Lung (tissue), 12 donors: Measurements from ENCODE around the gene SEC14L5. TPM values are rescaled to one million over a fixed set of nuclear protein-coding genes. Genes with fewer than 3 reads are reported as not detected.

Experiments used
- ATAC-seq: fragments of 200-7000 bp; cut with Tn5 transposase; one replicate; pipeline ENCODE4 v1.9.1; 2020; ENCODE audit warnings: moderate number of reproducible peaks; ENCODE audit not compliant: insufficient read depth, low FRiP score
- DNase-seq, 3 donors: peaks; one replicate each; pipeline ENCODE4 v3.0.0-alpha.2; 2013 to 2017
- H3K27ac ChIP-seq, 2 donors: one replicate each; pipeline ENCODE4 v1.5.1; 2013; ENCODE audit warnings: mild to moderate bottlenecking in 2 of 2, moderate library complexity in 2 of 2, control low read depth in 1 of 2, inconsistent platforms in 1 of 2, low read depth in 1 of 2, low read length in 1 of 2
- H3K27me3 ChIP-seq, 3 donors: one replicate each; pipeline ENCODE4 v1.5.1; 2013; ENCODE audit warnings: low read length in 2 of 3; ENCODE audit not compliant: control insufficient read depth in 3 of 3, insufficient read depth in 3 of 3
- H3K36me3 ChIP-seq, 4 donors: one replicate each; pipeline ENCODE4 v1.5.1; 2013; ENCODE audit warnings: low read length in 4 of 4, mild to moderate bottlenecking in 1 of 4, moderate library complexity in 1 of 4; ENCODE audit not compliant: control insufficient read depth in 4 of 4, insufficient read depth in 4 of 4
- H3K4me1 ChIP-seq, 5 donors: one replicate each; pipeline ENCODE4 v1.5.1; 2013; ENCODE audit warnings: low read length in 5 of 5, mild to moderate bottlenecking in 2 of 5, moderate library complexity in 1 of 5; ENCODE audit not compliant: control insufficient read depth in 5 of 5, insufficient read depth in 5 of 5
- H3K4me3 ChIP-seq: one replicate; pipeline ENCODE4 v1.5.1; 2013; ENCODE audit warnings: mild to moderate bottlenecking, control low read depth, moderate library complexity
- H3K9ac ChIP-seq, 2 donors: one replicate each; pipeline ENCODE4 v1.5.1; 2013; ENCODE audit warnings: low read length in 2 of 2, control low read depth in 1 of 2; ENCODE audit not compliant: insufficient read depth in 1 of 2
- H3K9me3 ChIP-seq, 4 donors: one replicate each; pipeline ENCODE4 v1.5.1; 2013; ENCODE audit warnings: low read length in 3 of 4, mild to moderate bottlenecking in 1 of 4, moderate library complexity in 1 of 4; ENCODE audit not compliant: control insufficient read depth in 4 of 4, insufficient read depth in 3 of 4
- CTCF ChIP-seq: IDR thresholded peaks from 2 replicates; pipeline ENCODE4 v1.5.1; 2012; ENCODE audit warnings: mild to moderate bottlenecking; ENCODE audit errors: control extremely low read depth, extremely low read depth
- whole genome bisulfite sequencing, 2 donors: extraction: QIAGEN DNeasy Blood & Tissue Kit; methylation state at CpG; one replicate each; pipeline ENCODE4 v1.1.7; 2013; 5-methylcytosine and 5-hydroxymethylcytosine counted together
- polyA plus RNA-seq, 2 donors: library from polyadenylated mRNA; stranded (reverse); fragments of 200-250 nt; gene quantifications; one replicate each; pipeline ENCODE4 v1.2.1, GENCODE V29; 2013
- total RNA-seq, 2 donors: library from RNA; depleted of rRNA in 1 of 2; stranded (reverse); fragments of >200 nt in 1 of 2; gene quantifications; one replicate each; pipeline ENCODE4 v1.2.1, GENCODE V29; 2014 to 2021
- donor health status: control.
- donor health status: control.
- donor health status: Bipolar disorder and iron deficiency.
- donor health status: healthy.
- donor health status: DM: yes; HTN: yes; CAD: no.

The SEC14L5 gene
- total and polyA plus RNA-seq, 4 donors: 0.10 to 0.98 (median 0.28) TPM

- peak within 1 kb of the TSS; percentile 63 to 92 for H3K27ac ChIP-seq
- peak within 1 kb of the TSS; percentile 53 to 71 for H3K9ac ChIP-seq
- no peaks in the 10 kb centered on the region for H3K27me3 ChIP-seq
- 0% methylated on average over 103 to 104 of the region's 104 CpGs for WGBS, 2 donors
- ATAC-seq (peak; percentile 80), DNase-seq (peak; percentile 87 to 92 (median 91))
- H3K9me3 ChIP-seq: no peaks in the 10 kb centered on the region
- H3K4me3 ChIP-seq: peak within 1 kb of the TSS; percentile 97
- peaks cover 5 to 16% (median 7%) of the 10 kb centered on the region in 5 donors for H3K4me1 ChIP-seq
- TF ChIP-seq CTCF: no peak
- peaks cover 0 to 9% (median 0%) of the 10 kb centered on the region in 4 donors for H3K36me3 ChIP-seq
Observed at GRCh38 chr16:5033256-5034166, 75.4 kb downstream of the SEC14L5 start, which contains the start of gene NAGPA. TSS of gene NAGPA (minus strand) at chr16:5033935. CDS start at chr16:5033914, 21 bp downstream.

- Histone ChIP-seq H3K27ac (peak overlapping the region in 1 of 2 donors; percentile 63), H3K9me3 (no peaks in the 10 kb centered on the region), H3K27me3 (no peaks in the 10 kb centered on the region), H3K9ac (peak overlapping the region; percentile 53 to 71), H3K4me1 (peaks cover 5 to 16% (median 7%) of the 10 kb centered on the region in 5 donors), H3K4me3 (no peak overlapping the region), H3K36me3 (peaks cover 0 to 9% (median 0%) of the 10 kb centered on the region in 4 donors)
- WGBS, 2 donors: 13 to 14% methylated on average over 2 of the region's 2 CpGs
- ATAC-seq: no peak
- no peak for DNase-seq
- TF ChIP-seq CTCF: no peak
Observed at GRCh38 chr16:5034167-5034523, 76.0 kb downstream of the SEC14L5 start.

GRCh38 chr16:5035909-5036227 is 77.7 kb downstream of the SEC14L5 start:
- DNase-seq: no peak
- no peak for TF ChIP-seq CTCF
- WGBS, 2 donors: 77 to 95% methylated on average over 1 of the region's 1 CpG
- Histone ChIP-seq H3K4me1 (peaks cover 5 to 16% (median 7%) of the 10 kb centered on the region in 5 donors), H3K27ac (no peak overlapping the region), H3K4me3 (no peak overlapping the region), H3K9ac (no peak overlapping the region), H3K27me3 (no peaks in the 10 kb centered on the region), H3K9me3 (no peaks in the 10 kb centered on the region), H3K36me3 (no peaks in the 10 kb centered on the region)
- ATAC-seq: no peak
